Endothelial cell of umbilical vein (primary cell): Measurements from ENCODE around the gene UPF3A. TPM values are rescaled to one million over a fixed set of nuclear protein-coding genes. Genes with fewer than 3 reads are reported as not detected.

Experiments used
- BruUV-seq: library from RNA; stranded (reverse); fragments of 400-500 nt; replicated peaks from 2 replicates; lab custom pipeline; 2021; lab: Mats Ljungman, UMichigan
- CTCF ChIA-PET: fragments of 300-600, 350-600 bp; sonication (Branson Sonifier 250); formaldehyde crosslinking; loops from one replicate; lab custom pipeline; 2021; ENCODE audit warnings: antibody characterized with exemption, inconsistent platforms; lab: Charles Lee
- POLR2A ChIA-PET: fragments of 300-600, 350-600 bp; sonication (Branson Sonifier 250); formaldehyde crosslinking; loops from one replicate; lab custom pipeline; 2021; ENCODE audit warnings: antibody characterized with exemption, inconsistent platforms; lab: Charles Lee
- DNase-seq: peaks from one replicate; pipeline ENCODE4 v3.0.0-alpha.2; 2011; ENCODE audit warnings: low read depth, low spot score
- FAIRE-seq: peaks from 2 replicates; lab custom pipeline; 2011; peaks lifted over from hg19 to GRCh38; lab: Jason Lieb, UNC
- H2AFZ ChIP-seq: 2 replicates; pipeline ENCODE4 v1.6.0; 2012; ENCODE audit warnings: low read depth, low read length, control low read depth, inconsistent platforms
- H3K27ac ChIP-seq: 2 replicates; pipeline ENCODE4 v1.5.1; 2011; ENCODE audit warnings: low read depth, mild to moderate bottlenecking, control low read depth, low read length, moderate library complexity; ENCODE audit not compliant: insufficient read depth
- H3K27me3 ChIP-seq, 2 experiments: 2 replicates each; pipeline versions ENCODE4 v1.6.0 to v1.6.1; 2011; ENCODE audit warnings: low read length in 2 of 2, mixed read lengths in 1 of 2; ENCODE audit not compliant: control insufficient read depth in 2 of 2, insufficient read depth in 2 of 2
- H3K36me3 ChIP-seq, 2 experiments: 2 replicates in 1 of 2; 3 replicates in 1 of 2; pipeline ENCODE4 v1.5.1; 2011; ENCODE audit warnings: low read length in 2 of 2, mild to moderate bottlenecking in 1 of 2, moderate library complexity in 1 of 2; ENCODE audit not compliant: control insufficient read depth in 2 of 2, insufficient read depth in 2 of 2; ENCODE audit errors: extremely low read depth in 1 of 2
- H3K4me1 ChIP-seq: 3 replicates; pipeline ENCODE4 v1.5.1; 2011; ENCODE audit warnings: mild to moderate bottlenecking, low read length; ENCODE audit not compliant: control insufficient read depth, insufficient read depth; ENCODE audit errors: extremely low read depth
- H3K4me2 ChIP-seq: 2 replicates; pipeline ENCODE4 v1.6.1; 2011; ENCODE audit warnings: low read length, control low read depth, mixed read lengths; ENCODE audit not compliant: insufficient read depth
- H3K4me3 ChIP-seq, 3 experiments: fragments of 200-600 bp in 1 of 3; sonication (generic), shearing (Covaris generic) in 1 of 3; replicated peaks in 1 of 3; 2 replicates each; pipeline ENCODE4 v1.5.1; 2011 to 2016; ENCODE audit warnings: control low read depth in 3 of 3, low read length in 3 of 3, mild to moderate bottlenecking in 2 of 3, inconsistent platforms in 1 of 3, low read depth in 1 of 3, moderate library complexity in 1 of 3; ENCODE audit not compliant: insufficient read depth in 1 of 3
- H3K79me2 ChIP-seq: 2 replicates; pipeline ENCODE4 v1.6.0; 2012; ENCODE audit warnings: low read length, inconsistent platforms; ENCODE audit not compliant: control insufficient read depth, insufficient read depth
- H3K9ac ChIP-seq: replicated peaks from 2 replicates; pipeline ENCODE3; 2011; ENCODE audit warnings: low read length, control low read depth; ENCODE audit not compliant: insufficient read depth; ENCODE audit errors: extremely low read depth
- H3K9me1 ChIP-seq: replicated peaks from 3 replicates; pipeline ENCODE4 v1.6.0; 2011; ENCODE audit warnings: mild to moderate bottlenecking, low read length; ENCODE audit not compliant: control insufficient read depth, insufficient read depth; ENCODE audit errors: extremely low read depth
- H3K9me3 ChIP-seq: replicated peaks from 2 replicates; pipeline ENCODE4 v1.5.1; 2012; ENCODE audit warnings: low read length, inconsistent platforms; ENCODE audit not compliant: control insufficient read depth, insufficient read depth
- H4K20me1 ChIP-seq: replicated peaks from 2 replicates; pipeline ENCODE3; 2011; ENCODE audit warnings: mild to moderate bottlenecking, low read length; ENCODE audit not compliant: control insufficient read depth, insufficient read depth; ENCODE audit errors: extremely low read depth
- CTCF ChIP-seq, 2 donors: IDR thresholded peaks; 1 replicate in 1 of 2; 2 replicates in 1 of 2; pipeline ENCODE4 v1.5.1; 2011; ENCODE audit warnings: low read length in 2 of 2, mild to moderate bottlenecking in 2 of 2, moderate library complexity in 2 of 2, control low read depth in 1 of 2, inconsistent platforms in 1 of 2, low read depth in 1 of 2; ENCODE audit not compliant: insufficient read depth in 1 of 2; ENCODE audit errors: extremely low read depth in 1 of 2
- EZH2 ChIP-seq: IDR thresholded peaks from 2 replicates; pipeline ENCODE4 v1.6.1; 2012; ENCODE audit warnings: borderline replicate concordance, low read depth, mild to moderate bottlenecking, moderate library complexity, low read length, inconsistent platforms; ENCODE audit not compliant: severe bottlenecking
- FOS ChIP-seq: IDR thresholded peaks from 2 replicates; pipeline ENCODE4 v1.6.1; 2011; ENCODE audit warnings: mild to moderate bottlenecking, low read length, moderate library complexity, borderline replicate concordance; ENCODE audit not compliant: insufficient read depth
- GATA2 ChIP-seq: IDR thresholded peaks from 2 replicates; pipeline ENCODE4 v1.7.0; 2011; ENCODE audit warnings: low read depth, mild to moderate bottlenecking, moderate library complexity, mixed read lengths, low read length; ENCODE audit not compliant: insufficient read length, insufficient read depth
- JUN ChIP-seq: IDR thresholded peaks from 2 replicates; pipeline ENCODE4 v1.6.1; 2011; ENCODE audit warnings: borderline replicate concordance, low read depth; ENCODE audit not compliant: insufficient read length, insufficient read depth
- MAX ChIP-seq: IDR thresholded peaks from 2 replicates; pipeline ENCODE4 v1.6.1; 2011; ENCODE audit not compliant: insufficient read depth, insufficient read length
- MYC ChIP-seq: IDR thresholded peaks from one replicate; pipeline ENCODE4 v1.6.1; 2011; ENCODE audit warnings: mild to moderate bottlenecking, low read depth, low read length
- POLR2A ChIP-seq: IDR thresholded peaks from 2 replicates; pipeline ENCODE4 v1.6.1; 2012; ENCODE audit warnings: low read depth, mild to moderate bottlenecking, control low read depth, low read length
- POLR2AphosphoS5 ChIP-seq: IDR thresholded peaks from 2 replicates; pipeline ENCODE4 v1.6.1; 2012; ENCODE audit warnings: low read depth, mild to moderate bottlenecking, control low read depth, low read length, moderate library complexity; ENCODE audit not compliant: insufficient read depth
- dilution Hi-C: fragments of 300-500 bp; cut with MboI; formaldehyde crosslinking; loops from one replicate; pipeline ENCODE4 v1.15.0; 2019; ENCODE audit warnings: low sequenced_read_pairs; ENCODE audit not compliant: extremely low pct_ligation_motif_present
- intact Hi-C: fragments of 100-400 bp; cut with micrococcal nuclease; formaldehyde crosslinking; loops from one replicate; pipeline ENCODE4 v1.10.0; 2022
- polyA plus RNA-seq, 4 experiments: library from polyadenylated mRNA; depleted of rRNA in 3 of 4; stranded (reverse) in 3 of 4; unstranded in 1 of 4; fragments of >200 nt; gene quantifications; 2 replicates each; pipeline versions ENCODE4 v1.2.1 to v1.2.3, GENCODE V29; 2011 to 2012; ENCODE audit warnings: missing spikeins in 1 of 4
- total RNA-seq: library from RNA; stranded (reverse); gene quantifications from 2 replicates; pipeline ENCODE4 v1.2.3, GENCODE V29; 2021

Gene UPF3A
- total and polyA plus RNA-seq, 2 donors (not counting 3 experiments of a cell fraction or from before 2014, with no cell fraction given) = 37.2 to 75.4 TPM

GRCh38 chr13:114235697-114236096 is 45.7 kb upstream of the UPF3A start:
- no peak overlapping the region for H3K27ac ChIP-seq
- TF ChIP-seq MYC (no peak), POLR2A (no peak), CTCF (IDR thresholded peaks at IDR 0.05; ENCODE audit: extremely low read depth in 1 of 2, insufficient read depth in 1 of 2, low read depth in 1 of 2, low read length in 2 of 2) (no peak), GATA2 (no peak), MAX (no peak), JUN (no peak), EZH2 (no peak), FOS (no peak), POLR2AphosphoS5 (no peak)
- BruUV-seq = TSS peak; percentile 48

More at GRCh38 chr13:114235697-114236096, 45.7 kb upstream of the UPF3A start:
- H3K9me3 ChIP-seq = no peaks in the 10 kb centered on the region
- peaks cover 12% of the 10 kb centered on the region in 2 experiments for H3K36me3 ChIP-seq
- no peaks in the 10 kb centered on the region for H4K20me1 ChIP-seq
- H3K4me3 ChIP-seq = peak overlapping the region; percentile 57 to 96 (median 85)
- peak overlapping the region; percentile 89 for H3K4me2 ChIP-seq
- H3K9ac ChIP-seq = peak overlapping the region; percentile 35
- intact Hi-C loops = loop anchor here (2.0 kb wide), 1 partner anchor 285 kb away; no protein-coding TSS in a partner anchor
- no peak for FAIRE-seq
- H2AFZ ChIP-seq = no peak overlapping the region
- H3K79me2 ChIP-seq = peaks cover 25% of the 10 kb centered on the region
- peaks cover 6% of the 10 kb centered on the region for H3K4me1 ChIP-seq
- no peaks in the 10 kb centered on the region for H3K9me1 ChIP-seq
- peak; percentile 24 for DNase-seq
- peaks cover 6 to 13% of the 10 kb centered on the region in 2 experiments for H3K27me3 ChIP-seq
- ChIA-PET POLR2A (no interaction called here), CTCF (interaction anchor here (1.9 kb wide), 1 partner anchor 24 kb away, joined by 4 read pairs; no protein-coding TSS in a partner anchor)
- dilution Hi-C loops = no loop called here
